PC-3 (cell line): ENCODE results near the gene NKPD1. TPM values are rescaled to one million over a fixed set of nuclear protein-coding genes. Genes with fewer than 3 reads are reported as not detected.

Source experiments
- ATAC-seq: fragments of 200-7000 bp; cut with Tn5 transposase; 2 replicates; pipeline ENCODE4 v1.9.1; 2020; ENCODE audit warnings: mild to moderate bottlenecking, moderate library complexity
- BruUV-seq: library from RNA; stranded (reverse); fragments of 400-500 nt; replicated peaks from 2 replicates; lab custom pipeline; 2021; lab: Mats Ljungman, UMichigan
- CTCF ChIA-PET: fragments of 300-600 bp; sonication (Branson Sonifier 250); formaldehyde crosslinking; loops from one replicate; lab custom pipeline; 2022; ENCODE audit warnings: antibody characterized with exemption; lab: Charles Lee
- POLR2A ChIA-PET: fragments of 300-600 bp; sonication (Branson Sonifier 250); formaldehyde crosslinking; loops from one replicate; lab custom pipeline; 2022; ENCODE audit warnings: antibody characterized with exemption; ENCODE audit not compliant: unreplicated experiment; lab: Charles Lee
- DNase-seq: peaks from one replicate; pipeline ENCODE4 v3.0.0-alpha.2; 2015
- H2AFZ ChIP-seq: fragments of 300-600 bp; sonication (generic); 2 replicates; pipeline ENCODE4 v1.6.0; 2016; ENCODE audit warnings: antibody characterized with exemption, low read length
- H3F3A ChIP-seq: fragments of 300-600 bp; sonication (generic); one replicate; pipeline ENCODE4 v1.6.0; 2017; ENCODE audit warnings: antibody characterized with exemption, low read length, control low read depth, mild to moderate bottlenecking; ENCODE audit not compliant: unreplicated experiment
- H3K27ac ChIP-seq: fragments of 300-600 bp; sonication (generic); 2 replicates; pipeline ENCODE4 v1.5.1; 2016; ENCODE audit warnings: mild to moderate bottlenecking, low read length
- H3K27me3 ChIP-seq: fragments of 300-600 bp; sonication (generic); 2 replicates; pipeline ENCODE4 v1.6.1; 2016; ENCODE audit warnings: low read length, mixed read lengths
- H3K36me3 ChIP-seq: fragments of 300-600 bp; sonication (generic); 2 replicates; pipeline ENCODE4 v1.6.1; 2016; ENCODE audit warnings: low read depth, mixed run types, low read length, mixed read lengths
- H3K4me1 ChIP-seq: fragments of 300-600 bp; sonication (generic); 2 replicates; pipeline ENCODE4 v1.5.1; 2016; ENCODE audit warnings: low read length; ENCODE audit not compliant: insufficient read depth
- H3K4me2 ChIP-seq: fragments of 300-600 bp; sonication (generic); 2 replicates; pipeline ENCODE4 v1.6.0; 2016; ENCODE audit warnings: low read length
- H3K4me3 ChIP-seq: fragments of 300-600 bp; sonication (generic); 2 replicates; pipeline ENCODE4 v1.5.1; 2016; ENCODE audit warnings: mild to moderate bottlenecking, low read length, mixed read lengths
- H3K79me2 ChIP-seq: fragments of 300-600 bp; sonication (generic); 2 replicates; pipeline ENCODE4 v1.6.1; 2017; ENCODE audit warnings: low read length, mixed read lengths
- H3K9ac ChIP-seq: fragments of 300-600 bp; sonication (generic); 2 replicates; pipeline ENCODE4 v1.6.0; 2016; ENCODE audit warnings: mild to moderate bottlenecking, low read length
- H3K9me2 ChIP-seq: fragments of 300-600 bp; sonication (generic); replicated peaks from 2 replicates; pipeline ENCODE4 v1.6.1; 2016; ENCODE audit warnings: mixed run types, low read length, mixed read lengths
- H3K9me3 ChIP-seq: fragments of 300-600 bp; sonication (generic); 2 replicates; pipeline ENCODE4 v1.6.1; 2016; ENCODE audit warnings: low read length, mixed read lengths
- H4K20me1 ChIP-seq: fragments of 300-600 bp; sonication (generic); 2 replicates; pipeline ENCODE4 v1.6.1; 2016; ENCODE audit warnings: low read length, mixed read lengths
- EZH2 ChIP-seq: fragments of 300-600 bp; sonication (generic); IDR thresholded peaks from one replicate; pipeline ENCODE4 v1.6.1; 2017; ENCODE audit warnings: antibody characterized with exemption, mild to moderate bottlenecking, low read length; ENCODE audit not compliant: unreplicated experiment
- EZH2phosphoT487 ChIP-seq: fragments of 300-600 bp; sonication (generic); IDR thresholded peaks from 2 replicates; pipeline ENCODE4 v1.6.1; 2018; ENCODE audit warnings: mild to moderate bottlenecking, antibody characterized with exemption, low read length, borderline replicate concordance
- intact Hi-C: fragments of 100-400 bp; cut with micrococcal nuclease; formaldehyde crosslinking; loops from 2 replicates; pipeline ENCODE4 v1.9.0; 2023
- total RNA-seq: library from RNA; depleted of rRNA; stranded (reverse); fragments of >200 nt; gene quantifications from 2 replicates; pipeline ENCODE4 v1.2.3, GENCODE V29; 2014
- TF ChIP-seq, protein P1 (sequence below): fragments of 300-600 bp; sonication (generic); conservative IDR thresholded peaks from 2 replicates; pipeline ENCODE4 v1.5.1; 2017; ENCODE audit warnings: antibody characterized with exemption, low read depth, mild to moderate bottlenecking, low read length

NKPD1 gene
- total RNA-seq, 1 experiment from 2014 or later: 1.1 TPM

DNA sequence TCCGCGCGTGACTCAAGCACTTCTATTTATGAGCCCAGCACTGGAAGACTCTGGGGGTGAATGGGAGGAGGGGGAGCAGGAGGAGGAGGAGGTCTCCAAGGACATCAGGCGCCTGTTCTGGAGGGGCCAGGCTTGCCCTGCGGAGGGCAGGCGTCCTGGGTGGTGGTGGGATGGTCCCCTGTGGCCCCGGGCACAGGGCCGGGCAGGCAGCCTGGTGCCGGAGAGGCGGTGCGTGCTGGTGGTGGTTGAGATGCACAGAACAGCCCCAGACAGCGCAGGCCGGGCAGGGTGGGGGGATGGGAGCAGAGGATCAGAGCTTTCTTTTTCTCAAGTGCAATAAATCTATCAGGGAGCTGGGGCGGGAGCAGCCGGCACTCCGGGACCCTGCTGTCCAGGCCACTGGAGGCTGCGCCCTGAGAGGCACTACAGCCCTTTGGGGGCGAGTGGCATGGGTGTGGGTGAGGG is 14.0 kb downstream of the NKPD1 start:
- H3K79me2 ChIP-seq: no peaks in the 10 kb centered on the region
- ChIA-PET CTCF (no interaction called here), POLR2A (no interaction called here)
- H3K9ac ChIP-seq: no peak overlapping the region
- no peak overlapping the region for H3K4me2 ChIP-seq
- no peak overlapping the region for H3K27ac ChIP-seq
- H3F3A ChIP-seq: no peaks in the 10 kb centered on the region
- H2AFZ ChIP-seq: no peak overlapping the region
- H3K4me1 ChIP-seq: peaks cover 4% of the 10 kb centered on the region; the same call in 1 of the 2 replicates
- H3K9me2 ChIP-seq: no peaks in the 10 kb centered on the region
- no peaks in the 10 kb centered on the region for H3K9me3 ChIP-seq
- no peak overlapping the region for H3K4me3 ChIP-seq
- H3K27me3 ChIP-seq: no peaks in the 10 kb centered on the region
- TF ChIP-seq EZH2 (no peak), EZH2phosphoT487 (no peak)
- TF ChIP-seq, protein P1, sequence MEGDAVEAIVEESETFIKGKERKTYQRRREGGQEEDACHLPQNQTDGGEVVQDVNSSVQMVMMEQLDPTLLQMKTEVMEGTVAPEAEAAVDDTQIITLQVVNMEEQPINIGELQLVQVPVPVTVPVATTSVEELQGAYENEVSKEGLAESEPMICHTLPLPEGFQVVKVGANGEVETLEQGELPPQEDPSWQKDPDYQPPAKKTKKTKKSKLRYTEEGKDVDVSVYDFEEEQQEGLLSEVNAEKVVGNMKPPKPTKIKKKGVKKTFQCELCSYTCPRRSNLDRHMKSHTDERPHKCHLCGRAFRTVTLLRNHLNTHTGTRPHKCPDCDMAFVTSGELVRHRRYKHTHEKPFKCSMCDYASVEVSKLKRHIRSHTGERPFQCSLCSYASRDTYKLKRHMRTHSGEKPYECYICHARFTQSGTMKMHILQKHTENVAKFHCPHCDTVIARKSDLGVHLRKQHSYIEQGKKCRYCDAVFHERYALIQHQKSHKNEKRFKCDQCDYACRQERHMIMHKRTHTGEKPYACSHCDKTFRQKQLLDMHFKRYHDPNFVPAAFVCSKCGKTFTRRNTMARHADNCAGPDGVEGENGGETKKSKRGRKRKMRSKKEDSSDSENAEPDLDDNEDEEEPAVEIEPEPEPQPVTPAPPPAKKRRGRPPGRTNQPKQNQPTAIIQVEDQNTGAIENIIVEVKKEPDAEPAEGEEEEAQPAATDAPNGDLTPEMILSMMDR: no peak
- intact Hi-C loops: no loop called here
- DNase-seq: no peak
- ATAC-seq: no peak
- no peaks in the 10 kb centered on the region for H3K36me3 ChIP-seq
- no peaks in the 10 kb centered on the region for H4K20me1 ChIP-seq
- BruUV-seq: no TSS peak

DNA sequence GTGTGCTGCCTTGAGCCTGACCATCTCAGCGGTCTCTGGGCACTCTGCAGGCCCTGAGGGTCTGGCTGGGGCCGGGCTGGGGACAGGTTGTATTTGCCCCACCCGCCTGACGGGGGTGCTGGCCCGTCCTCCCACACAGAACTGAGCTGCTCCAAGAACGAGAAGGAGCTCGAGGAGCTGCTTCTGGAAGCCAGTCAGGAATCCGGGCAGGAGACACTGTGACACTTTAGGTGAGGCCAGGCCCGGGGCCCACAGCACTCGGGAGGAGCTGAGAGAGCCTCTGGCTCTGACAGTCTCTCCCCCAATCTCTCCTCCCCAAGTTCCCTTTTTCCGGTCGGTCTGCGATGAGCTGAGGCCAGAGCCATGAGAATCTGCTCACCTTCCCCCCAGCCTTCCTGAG is 14.5 kb downstream of the NKPD1 start:
- ChIA-PET POLR2A (no interaction called here), CTCF (no interaction called here)
- intact Hi-C loops: no loop called here

More for the DNA sequence above, 14.5 kb downstream of the NKPD1 start:
- no peaks in the 10 kb centered on the region for H3K27me3 ChIP-seq
- H2AFZ ChIP-seq: no peak overlapping the region
- no peaks in the 10 kb centered on the region for H3K9me3 ChIP-seq
- H4K20me1 ChIP-seq: no peaks in the 10 kb centered on the region
- H3K4me1 ChIP-seq: peaks cover 4% of the 10 kb centered on the region; the same call in 1 of the 2 replicates
- no peaks in the 10 kb centered on the region for H3K79me2 ChIP-seq
- H3K36me3 ChIP-seq: no peaks in the 10 kb centered on the region
- no peak overlapping the region for H3K4me3 ChIP-seq
- H3K4me2 ChIP-seq: no peak overlapping the region
- H3K9me2 ChIP-seq: no peaks in the 10 kb centered on the region
- no TSS peak for BruUV-seq
- no peak for ATAC-seq
- TF ChIP-seq, protein P1: no peak
- no peak for TF ChIP-seq EZH2phosphoT487
- no peak for TF ChIP-seq EZH2
- no peak overlapping the region for H3K27ac ChIP-seq
- no peak overlapping the region for H3K9ac ChIP-seq
- DNase-seq: no peak
- H3F3A ChIP-seq: no peaks in the 10 kb centered on the region
